Measurements from ENCODE around the gene CORIN.

- TF ChIP-seq CTCF (IDR thresholded peaks at IDR 0.05) (no peak), EP300 (IDR thresholded peaks at IDR 0.05) (no peak)
These were observed 39.7 kb downstream of the CORIN start for GRCh38 chr4:47798165-47798564.

Measured in suprapubic skin (tissue), 3 donors.